Hepatocyte (in vitro differentiated cells): ENCODE results near the gene MVB12B. TPM values are rescaled to one million over a fixed set of nuclear protein-coding genes. Genes with fewer than 3 reads are reported as not detected.

Experiments used
- DNase-seq: peaks from one replicate; pipeline ENCODE4 v3.0.0-alpha.2; 2016; ENCODE audit warnings: low spot score
- H2AFZ ChIP-seq: fragments of 200-600 bp; sonication (generic); 2 replicates; pipeline ENCODE4 v1.6.0; 2016; ENCODE audit warnings: antibody characterized with exemption, mild to moderate bottlenecking
- H3K27ac ChIP-seq: fragments of 200-600 bp; sonication (generic); 2 replicates; pipeline ENCODE4 v1.5.1; 2016; ENCODE audit warnings: mild to moderate bottlenecking
- H3K27me3 ChIP-seq: fragments of 200-600 bp; sonication (generic); 2 replicates; pipeline ENCODE4 v1.6.1; 2016
- H3K36me3 ChIP-seq: fragments of 200-600 bp; sonication (generic); replicated peaks from 2 replicates; pipeline ENCODE4 v1.5.1; 2016; ENCODE audit warnings: low read depth; ENCODE audit not compliant: insufficient read depth
- H3K4me1 ChIP-seq: fragments of 200-600 bp; sonication (generic); 2 replicates; pipeline ENCODE4 v1.5.1; 2016; ENCODE audit warnings: mild to moderate bottlenecking, moderate library complexity; ENCODE audit not compliant: insufficient read depth
- H3K4me2 ChIP-seq: fragments of 200-600 bp; sonication (generic); 2 replicates; pipeline ENCODE4 v1.6.0; 2016
- H3K4me3 ChIP-seq: fragments of 200-600 bp; sonication (generic); 2 replicates; pipeline ENCODE4 v1.5.1; 2016; ENCODE audit warnings: mild to moderate bottlenecking
- H3K79me2 ChIP-seq: fragments of 200-600 bp; sonication (generic); 2 replicates; pipeline ENCODE4 v1.6.0; 2017; ENCODE audit warnings: mild to moderate bottlenecking
- H3K9me2 ChIP-seq: fragments of 200-600 bp; sonication (generic); replicated peaks from 2 replicates; pipeline ENCODE4 v1.6.0; 2017; ENCODE audit warnings: mild to moderate bottlenecking; ENCODE audit not compliant: insufficient read depth
- H3K9me3 ChIP-seq: fragments of 200-600 bp; sonication (generic); 2 replicates; pipeline ENCODE4 v1.5.1; 2016; ENCODE audit warnings: low read depth, mild to moderate bottlenecking
- H4K20me1 ChIP-seq: fragments of 200-600 bp; sonication (generic); 2 replicates; pipeline ENCODE4 v1.6.0; 2016; ENCODE audit warnings: mild to moderate bottlenecking; ENCODE audit not compliant: insufficient read depth, poor library complexity, severe bottlenecking
- CTCF ChIP-seq: fragments of 200-600 bp; sonication (generic); IDR thresholded peaks from 2 replicates; pipeline ENCODE4 v1.5.1; 2016; ENCODE audit warnings: antibody characterized with exemption, mild to moderate bottlenecking; ENCODE audit not compliant: poor library complexity
- EZH2 ChIP-seq: fragments of 200-600 bp; sonication (generic); IDR thresholded peaks from 2 replicates; pipeline ENCODE4 v1.6.1; 2016; ENCODE audit warnings: antibody characterized with exemption, mild to moderate bottlenecking, borderline replicate concordance
- EZH2phosphoT487 ChIP-seq: fragments of 200-600 bp; sonication (generic); IDR thresholded peaks from one replicate; pipeline ENCODE4 v1.6.1; 2018; ENCODE audit warnings: antibody characterized with exemption, mild to moderate bottlenecking, low read depth, moderate library complexity; ENCODE audit not compliant: unreplicated experiment, severe bottlenecking
- WGBS: methylation state at CpG from one replicate; pipeline ENCODE4 v1.1.6; 2016; ENCODE audit warnings: low lambda C conversion rate; ENCODE audit errors: missing lambda C conversion rate; 5-methylcytosine and 5-hydroxymethylcytosine counted together
- polyA plus RNA-seq: library from polyadenylated mRNA; unstranded; fragments of >200 nt; fragmentation: Nextera tagmentation; extraction: Ambion mirVana; gene quantifications from 2 replicates; pipeline ENCODE4 v1.2.1, GENCODE V29; 2016
- total RNA-seq: library from RNA; depleted of rRNA; stranded (reverse); fragments of >200 nt; gene quantifications from 2 replicates; pipeline ENCODE4 v1.2.3, GENCODE V29; 2014

MVB12B gene
- total and polyA plus RNA-seq, 2 experiments from 2014 or later: 11.8 to 12.1 TPM

- Histone ChIP-seq H3K79me2 (no peaks in the 10 kb centered on the region), H2AFZ (no peak overlapping the region), H3K36me3 (no peaks in the 10 kb centered on the region), H3K27ac (no peak overlapping the region), H3K27me3 (peaks cover 46% of the 10 kb centered on the region), H3K4me1 (peaks cover under 1% of the 10 kb centered on the region), H3K4me3 (no peak overlapping the region), H3K9me3 (no peaks in the 10 kb centered on the region), H3K9me2 (no peaks in the 10 kb centered on the region), H3K4me2 (no peak overlapping the region), H4K20me1 (no peaks in the 10 kb centered on the region)
- DNase-seq: no peak
- 75% methylated on average over 17 of the region's 18 CpGs for WGBS
- no peak for TF ChIP-seq EZH2
- TF ChIP-seq CTCF: no peak
- TF ChIP-seq EZH2phosphoT487: no peak
Measured at GRCh38 chr9:126522612-126523356, 196.2 kb downstream of the MVB12B start.

- no peaks in the 10 kb centered on the region for H3K9me3 ChIP-seq
- TF ChIP-seq CTCF (no peak), EZH2phosphoT487 (no peak), EZH2 (no peak)
- no peaks in the 10 kb centered on the region for H3K9me2 ChIP-seq
- no peak overlapping the region for H3K4me3 ChIP-seq
- no peaks in the 10 kb centered on the region for H4K20me1 ChIP-seq
- 80% methylated on average over 9 of the region's 9 CpGs for WGBS
- H3K36me3 ChIP-seq: no peaks in the 10 kb centered on the region
- H2AFZ ChIP-seq: no peak overlapping the region
- H3K4me1 ChIP-seq: no peaks in the 10 kb centered on the region
- DNase-seq: no peak
- H3K4me2 ChIP-seq: no peak overlapping the region
- no peak overlapping the region for H3K27ac ChIP-seq
- no peaks in the 10 kb centered on the region for H3K79me2 ChIP-seq
- H3K27me3 ChIP-seq: peaks cover 37% of the 10 kb centered on the region
Measured at GRCh38 chr9:126523611-126524111, 197.0 kb downstream of the MVB12B start.

- no peak overlapping the region for H3K4me2 ChIP-seq
- H3K27ac ChIP-seq: no peak overlapping the region
- H3K9me3 ChIP-seq: no peaks in the 10 kb centered on the region
- DNase-seq: no peak
- no peaks in the 10 kb centered on the region for H3K36me3 ChIP-seq
- WGBS: 82% methylated on average over 13 of the region's 13 CpGs
- H4K20me1 ChIP-seq: no peaks in the 10 kb centered on the region
- no peaks in the 10 kb centered on the region for H3K9me2 ChIP-seq
- H3K4me3 ChIP-seq: no peak overlapping the region
- H3K4me1 ChIP-seq: no peaks in the 10 kb centered on the region
- H2AFZ ChIP-seq: no peak overlapping the region
- H3K79me2 ChIP-seq: no peaks in the 10 kb centered on the region
- no peak for TF ChIP-seq CTCF
- no peak for TF ChIP-seq EZH2phosphoT487
- TF ChIP-seq EZH2: no peak
- peaks cover 28% of the 10 kb centered on the region for H3K27me3 ChIP-seq
Measured at GRCh38 chr9:126524353-126525077, 197.9 kb downstream of the MVB12B start.
